BJ (cell line): ENCODE results near the gene MTM1. TPM values are rescaled to one million over a fixed set of nuclear protein-coding genes. Genes with fewer than 3 reads are reported as not detected.

ENCODE experiments used
- CTCF ChIA-PET: fragments of 350-600 bp; formaldehyde crosslinking; extraction: SDS; loops from one replicate; lab custom pipeline; 2021; ENCODE audit warnings: antibody characterized with exemption, inconsistent platforms; lab: Yijun Ruan, JAX
- POLR2A ChIA-PET: fragments of 300-600 bp; sonication (Branson Sonifier 250); formaldehyde crosslinking; extraction: SDS; loops from one replicate; lab custom pipeline; 2021; ENCODE audit warnings: antibody characterized with exemption; lab: Charles Lee
- DNase-seq: peaks from one replicate; pipeline ENCODE4 v3.0.0-alpha.2; 2011; ENCODE audit warnings: low read depth
- H3K27me3 ChIP-seq: 2 replicates; pipeline ENCODE4 v1.6.0; 2011; ENCODE audit warnings: low read length; ENCODE audit not compliant: control insufficient read depth, insufficient read depth
- H3K36me3 ChIP-seq: 2 replicates; pipeline ENCODE4 v1.5.1; 2011; ENCODE audit warnings: low read length; ENCODE audit not compliant: control insufficient read depth, insufficient read depth
- H3K4me3 ChIP-seq: 2 replicates; pipeline ENCODE4 v1.5.1; 2011; ENCODE audit warnings: low read depth, mild to moderate bottlenecking, control low read depth, low read length
- CTCF ChIP-seq: IDR thresholded peaks from 2 replicates; pipeline ENCODE4 v1.5.1; 2011; ENCODE audit warnings: low read depth, mild to moderate bottlenecking, control low read depth, inconsistent platforms, low read length, moderate library complexity; ENCODE audit not compliant: insufficient read depth
- polyA plus RNA-seq: library from polyadenylated mRNA; depleted of rRNA; stranded (reverse); fragments of >200 nt; gene quantifications from 2 replicates; pipeline ENCODE4 v1.2.3, GENCODE V29; 2011

Gene MTM1
- polyA plus RNA-seq, 1 experiment, result 2.6 TPM

- CTCF ChIA-PET, result no interaction called here
- Histone ChIP-seq H3K36me3 (no peaks in the 10 kb centered on the region; the same call in 1 of the 2 replicates), H3K27me3 (no peaks in the 10 kb centered on the region), H3K4me3 (no peak overlapping the region)
- POLR2A ChIA-PET, result interaction anchor here (0.6 kb wide), 1 partner anchor 11 kb away, joined by 3 read pairs; no protein-coding TSS in a partner anchor
- DNase-seq, result no peak
- TF ChIP-seq CTCF, result no peak
These were observed 41.6 kb downstream of the MTM1 start for GRCh38 chrX:150610043-150610442.

DNA sequence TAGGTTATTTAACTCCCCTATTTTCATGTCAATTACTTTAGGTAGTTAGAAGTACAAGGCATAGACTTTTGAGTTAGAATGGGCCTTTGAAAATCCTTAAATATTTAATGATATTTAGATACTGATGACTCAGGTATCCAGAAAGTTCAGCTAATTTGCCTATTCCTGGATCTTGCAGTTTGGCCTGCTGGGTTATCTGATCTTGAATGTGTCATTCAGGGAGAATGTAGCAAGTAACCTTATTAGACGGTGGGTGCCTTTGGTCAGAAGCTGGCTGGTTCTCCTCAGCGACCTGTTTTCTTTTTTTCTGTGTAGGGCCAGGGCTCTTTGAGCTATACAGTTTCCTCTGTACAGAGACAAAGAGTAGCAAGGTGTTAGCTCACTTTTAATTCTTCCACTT lies 42.0 kb downstream of the MTM1 start:
- POLR2A ChIA-PET, result interaction anchor here (0.6 kb wide), 1 partner anchor 11 kb away, joined by 3 read pairs; no protein-coding TSS in a partner anchor
- no peaks in the 10 kb centered on the region; the same call in 1 of the 2 replicates for H3K36me3 ChIP-seq
- CTCF ChIA-PET, result no interaction called here
- no peak for DNase-seq
- no peak for TF ChIP-seq CTCF
- no peak overlapping the region for H3K4me3 ChIP-seq
- no peaks in the 10 kb centered on the region for H3K27me3 ChIP-seq

- no peak for DNase-seq
- TF ChIP-seq CTCF, result no peak
- no peak overlapping the region for H3K4me3 ChIP-seq
- H3K36me3 ChIP-seq, result no peaks in the 10 kb centered on the region; the same call in none of the 2 replicates
- no peaks in the 10 kb centered on the region for H3K27me3 ChIP-seq
- POLR2A ChIA-PET, result no interaction called here
- CTCF ChIA-PET, result no interaction called here
These were observed 46.9 kb downstream of the MTM1 start for GRCh38 chrX:150615356-150615755.

DNA sequence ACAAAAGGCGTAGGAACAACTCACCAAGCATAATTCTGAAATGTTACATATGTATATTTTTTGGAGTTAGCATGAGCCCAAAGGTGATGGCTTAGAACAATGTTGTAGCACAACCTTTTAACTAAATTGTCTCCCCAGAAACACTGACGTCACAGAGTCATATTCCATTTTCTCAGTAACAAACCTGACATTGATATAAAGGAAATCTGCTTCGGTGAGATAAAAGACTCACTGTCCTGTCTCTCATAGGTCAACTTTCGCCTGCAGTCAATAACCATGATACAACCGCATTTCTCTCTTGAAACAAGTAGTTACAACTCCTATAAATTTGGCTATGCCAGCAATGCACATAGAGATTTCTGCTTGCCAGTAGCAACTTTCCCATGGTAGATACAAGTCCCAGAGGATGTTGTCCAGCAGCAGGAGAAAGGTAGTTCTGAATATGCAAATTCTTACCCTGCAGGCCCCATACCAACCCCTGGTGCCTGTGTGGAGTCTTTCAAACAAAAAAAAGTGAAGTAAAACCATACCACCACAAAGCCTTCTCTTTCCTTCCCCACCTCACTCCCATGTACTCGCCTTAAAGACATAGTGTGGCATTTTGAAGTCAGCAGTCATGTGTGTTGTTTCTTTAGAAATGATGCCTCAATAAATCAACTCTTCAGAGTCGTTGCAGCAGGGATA lies 47.9 kb downstream of the MTM1 start:
- Histone ChIP-seq H3K27me3 (no peaks in the 10 kb centered on the region), H3K36me3 (no peaks in the 10 kb centered on the region; the same call in none of the 2 replicates), H3K4me3 (no peak overlapping the region)
- no peak for TF ChIP-seq CTCF
- CTCF ChIA-PET, result no interaction called here
- no peak for DNase-seq
- POLR2A ChIA-PET, result no interaction called here

DNA sequence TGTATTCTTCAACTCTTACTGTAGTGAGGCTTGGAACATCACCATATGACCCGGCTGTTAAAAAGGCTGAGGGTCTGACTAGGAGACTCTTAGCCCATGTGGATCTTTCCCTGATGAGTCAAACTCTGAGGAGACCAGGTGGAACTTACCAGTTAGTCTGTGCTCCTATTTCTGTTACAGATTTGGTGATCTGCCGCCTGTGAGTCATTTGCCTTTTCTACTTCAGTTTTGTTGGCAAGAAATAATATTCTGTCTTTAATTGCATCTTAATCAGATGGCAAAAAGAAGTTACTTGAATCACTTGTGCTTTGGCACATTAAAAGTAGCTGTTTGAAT lies 48.4 kb downstream of the MTM1 start:
- TF ChIP-seq CTCF, result no peak
- Histone ChIP-seq H3K36me3 (no peaks in the 10 kb centered on the region; the same call in none of the 2 replicates), H3K27me3 (no peaks in the 10 kb centered on the region), H3K4me3 (no peak overlapping the region)
- ChIA-PET CTCF (no interaction called here), POLR2A (no interaction called here)
- no peak for DNase-seq
